Breast epithelium (tissue), 3 donors: ENCODE measurements around the gene GABPB2.

ENCODE experiments used
- POLR2A ChIP-seq: fragments of 450-650 bp; IDR thresholded peaks from one replicate; pipeline ENCODE4 v1.6.1; 2016; ENCODE audit warnings: antibody characterized with exemption, mild to moderate bottlenecking, moderate library complexity
- TF ChIP-seq, protein P1 (sequence below), 3 donors: fragments of 450-650 bp; IDR thresholded peaks; one replicate each; pipeline ENCODE4 v1.5.1; 2016 to 2017; ENCODE audit warnings: antibody characterized with exemption in 3 of 3, mild to moderate bottlenecking in 3 of 3, moderate library complexity in 3 of 3

- TF ChIP-seq, protein P1, sequence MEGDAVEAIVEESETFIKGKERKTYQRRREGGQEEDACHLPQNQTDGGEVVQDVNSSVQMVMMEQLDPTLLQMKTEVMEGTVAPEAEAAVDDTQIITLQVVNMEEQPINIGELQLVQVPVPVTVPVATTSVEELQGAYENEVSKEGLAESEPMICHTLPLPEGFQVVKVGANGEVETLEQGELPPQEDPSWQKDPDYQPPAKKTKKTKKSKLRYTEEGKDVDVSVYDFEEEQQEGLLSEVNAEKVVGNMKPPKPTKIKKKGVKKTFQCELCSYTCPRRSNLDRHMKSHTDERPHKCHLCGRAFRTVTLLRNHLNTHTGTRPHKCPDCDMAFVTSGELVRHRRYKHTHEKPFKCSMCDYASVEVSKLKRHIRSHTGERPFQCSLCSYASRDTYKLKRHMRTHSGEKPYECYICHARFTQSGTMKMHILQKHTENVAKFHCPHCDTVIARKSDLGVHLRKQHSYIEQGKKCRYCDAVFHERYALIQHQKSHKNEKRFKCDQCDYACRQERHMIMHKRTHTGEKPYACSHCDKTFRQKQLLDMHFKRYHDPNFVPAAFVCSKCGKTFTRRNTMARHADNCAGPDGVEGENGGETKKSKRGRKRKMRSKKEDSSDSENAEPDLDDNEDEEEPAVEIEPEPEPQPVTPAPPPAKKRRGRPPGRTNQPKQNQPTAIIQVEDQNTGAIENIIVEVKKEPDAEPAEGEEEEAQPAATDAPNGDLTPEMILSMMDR (IDR thresholded peaks at IDR 0.05): no peak
- TF ChIP-seq POLR2A: no peak
Observed at GRCh38 chr1:151143986-151144385, 73.4 kb downstream of the GABPB2 start.
